ENCODE results near the gene SLC22A31. TPM values are rescaled to one million over a fixed set of nuclear protein-coding genes. Genes with fewer than 3 reads are reported as not detected.
A peak's percentile ranks its signal among the peaks of the same experiment; 100 is the strongest.

SLC22A31 gene
- total RNA-seq, 1 donor from 2014 or later: 1.7 TPM

DNA sequence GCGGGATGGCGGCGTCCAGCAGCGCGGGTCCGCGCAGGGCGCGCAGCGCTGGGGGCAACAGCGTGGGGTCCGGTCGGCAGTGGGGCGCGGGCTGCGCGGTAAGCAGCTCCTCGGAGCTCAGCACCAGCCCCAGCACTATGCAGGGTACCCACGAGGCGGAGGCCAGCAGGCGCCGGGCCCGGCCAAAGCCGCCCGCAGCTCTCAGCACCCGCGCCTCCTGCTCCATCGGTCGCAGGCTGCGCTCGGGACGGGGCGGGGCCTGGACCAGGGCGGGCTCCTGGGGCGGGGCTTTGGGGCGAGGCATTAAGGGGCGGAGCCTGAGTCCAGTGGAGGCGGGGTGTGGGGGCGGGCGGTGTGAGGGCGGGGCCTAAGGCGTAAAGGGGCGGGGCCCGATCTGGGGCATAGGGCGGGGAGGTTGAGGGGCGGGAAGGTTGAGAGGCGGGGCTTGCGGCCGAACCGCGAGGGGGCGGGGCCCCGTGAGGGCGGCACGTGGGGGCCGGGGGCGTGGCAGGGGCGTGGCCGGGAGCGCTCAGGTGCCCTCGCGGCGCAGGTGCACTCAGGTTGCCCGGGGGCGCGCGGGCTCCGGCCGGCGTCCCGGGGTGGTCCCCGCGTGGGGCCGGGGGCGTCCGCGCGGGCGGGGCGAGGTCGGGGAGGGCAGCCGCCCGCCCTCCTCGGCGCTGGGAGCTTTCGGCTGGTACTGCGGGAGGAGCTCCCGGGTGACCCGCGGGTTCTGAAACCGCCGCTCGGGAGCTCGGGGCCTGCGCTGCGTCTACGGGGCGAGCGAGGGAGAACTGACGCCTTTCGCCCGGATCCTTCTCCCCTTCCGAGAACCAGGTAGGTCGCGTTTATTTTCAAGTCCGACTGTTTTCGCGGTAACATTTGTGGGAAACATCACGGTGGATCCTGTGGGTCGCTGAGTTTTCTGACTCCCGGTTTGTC lies 1.4 kb upstream of the SLC22A31 start:
- TF ChIP-seq, protein P1, sequence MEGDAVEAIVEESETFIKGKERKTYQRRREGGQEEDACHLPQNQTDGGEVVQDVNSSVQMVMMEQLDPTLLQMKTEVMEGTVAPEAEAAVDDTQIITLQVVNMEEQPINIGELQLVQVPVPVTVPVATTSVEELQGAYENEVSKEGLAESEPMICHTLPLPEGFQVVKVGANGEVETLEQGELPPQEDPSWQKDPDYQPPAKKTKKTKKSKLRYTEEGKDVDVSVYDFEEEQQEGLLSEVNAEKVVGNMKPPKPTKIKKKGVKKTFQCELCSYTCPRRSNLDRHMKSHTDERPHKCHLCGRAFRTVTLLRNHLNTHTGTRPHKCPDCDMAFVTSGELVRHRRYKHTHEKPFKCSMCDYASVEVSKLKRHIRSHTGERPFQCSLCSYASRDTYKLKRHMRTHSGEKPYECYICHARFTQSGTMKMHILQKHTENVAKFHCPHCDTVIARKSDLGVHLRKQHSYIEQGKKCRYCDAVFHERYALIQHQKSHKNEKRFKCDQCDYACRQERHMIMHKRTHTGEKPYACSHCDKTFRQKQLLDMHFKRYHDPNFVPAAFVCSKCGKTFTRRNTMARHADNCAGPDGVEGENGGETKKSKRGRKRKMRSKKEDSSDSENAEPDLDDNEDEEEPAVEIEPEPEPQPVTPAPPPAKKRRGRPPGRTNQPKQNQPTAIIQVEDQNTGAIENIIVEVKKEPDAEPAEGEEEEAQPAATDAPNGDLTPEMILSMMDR (IDR thresholded peaks at IDR 0.05; ENCODE audit: unreplicated experiment): no peak
- Mint-ChIP-seq H3K4me3 (peak overlapping the region; percentile 57), H3K4me1 (peaks cover 3% of the 10 kb centered on the region), H3K27ac (no peak overlapping the region), H3K27me3 (ENCODE audit: low read depth) (peaks cover 73% of the 10 kb centered on the region), H3K9me3 (peaks cover 10% of the 10 kb centered on the region), H3K36me3 (peaks cover 6% of the 10 kb centered on the region)
- DNase-seq (ENCODE audit: low spot score in 2 of 2, unreplicated experiment in 2 of 2): peak; percentile 84 to 89

DNA sequence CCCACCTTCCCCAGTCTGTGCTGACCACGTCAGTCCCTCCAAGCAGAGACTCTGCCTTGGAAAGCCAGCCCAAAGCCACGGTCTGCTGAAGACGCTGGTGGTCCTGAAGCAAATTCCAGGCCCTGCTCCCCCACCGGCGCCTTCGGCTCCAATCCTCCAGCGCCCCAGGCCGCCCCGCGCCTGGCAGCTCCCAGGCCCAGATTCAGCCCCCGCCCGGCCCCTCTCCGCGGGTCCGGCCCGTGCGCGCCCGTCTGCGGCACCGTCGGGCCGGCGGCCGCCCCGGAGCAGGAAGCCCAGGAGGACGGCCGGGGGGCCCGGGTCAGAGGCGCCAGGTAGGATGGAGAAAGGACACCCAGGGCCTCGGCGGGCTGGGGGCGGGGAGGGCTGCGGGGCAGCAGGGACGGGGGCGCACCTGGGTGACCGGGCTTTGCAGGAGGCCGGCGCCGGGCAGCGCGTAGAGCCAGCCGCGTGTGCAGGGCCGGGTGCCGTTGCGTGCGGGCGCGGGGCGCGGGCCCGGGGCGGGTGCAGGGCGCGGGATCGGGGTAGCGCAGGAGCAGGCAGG lies 594 bp upstream of the SLC22A31 start:
- no peak for DNase-seq (ENCODE audit: low spot score in 2 of 2, unreplicated experiment in 2 of 2)
- peak overlapping the region; percentile 52 for H3K4me3 Mint-ChIP-seq
- peaks cover 66% of the 10 kb centered on the region for H3K27me3 Mint-ChIP-seq (ENCODE audit: low read depth)
- H3K9me3 Mint-ChIP-seq: peaks cover 10% of the 10 kb centered on the region
- H3K4me1 Mint-ChIP-seq: peaks cover 3% of the 10 kb centered on the region
- H3K36me3 Mint-ChIP-seq: peaks cover 6% of the 10 kb centered on the region
- no peak overlapping the region for H3K27ac Mint-ChIP-seq
- TF ChIP-seq, protein P1 (IDR thresholded peaks at IDR 0.05; ENCODE audit: unreplicated experiment): no peak

DNA sequence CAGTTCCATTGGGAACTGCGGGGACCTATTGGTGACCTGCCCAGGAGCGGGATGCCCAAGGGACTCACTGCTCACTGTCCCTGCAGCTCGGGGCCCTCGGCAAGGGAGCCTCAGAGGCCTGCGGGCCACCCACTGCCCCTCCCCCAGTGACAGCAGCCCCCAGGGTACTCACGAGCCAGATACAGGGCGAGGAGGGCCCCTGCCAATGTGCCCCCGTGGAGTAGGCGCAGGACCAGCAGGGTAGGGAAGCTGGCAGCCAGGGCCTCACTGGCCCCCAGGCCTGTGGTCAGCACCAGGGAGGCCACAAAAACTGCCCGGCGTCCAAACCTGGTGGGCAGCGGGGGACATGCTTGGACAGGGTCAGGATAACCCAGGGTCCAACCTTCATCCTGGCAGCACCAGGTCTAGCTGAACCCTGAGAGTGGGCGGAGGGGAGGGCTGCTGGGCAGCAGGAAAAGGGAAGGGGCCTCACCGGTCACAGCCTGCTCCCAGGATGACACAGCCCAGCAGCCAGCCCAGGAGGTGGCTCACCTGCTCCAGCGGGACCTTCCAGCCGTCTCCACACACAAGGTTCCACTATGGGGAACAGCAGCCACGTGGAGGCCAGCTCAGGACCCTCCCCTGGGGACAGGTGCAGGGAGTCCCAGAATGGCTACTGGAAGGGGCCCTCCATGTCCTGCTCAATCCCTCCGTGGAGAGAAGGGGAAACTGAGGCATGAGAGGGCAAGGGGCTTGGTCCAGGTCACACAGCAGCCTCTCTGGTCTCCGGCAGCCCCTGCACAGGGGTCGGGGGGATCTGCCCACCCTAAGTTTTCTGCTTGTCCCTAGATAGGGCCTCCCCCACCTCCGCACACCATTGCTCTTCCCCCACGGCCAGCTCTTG lies 855 bp downstream of the SLC22A31 start:
- H3K9me3 Mint-ChIP-seq: peaks cover 10% of the 10 kb centered on the region
- DNase-seq (ENCODE audit: low spot score in 2 of 2, unreplicated experiment in 2 of 2): no peak
- no peak overlapping the region for H3K27ac Mint-ChIP-seq
- H3K36me3 Mint-ChIP-seq: peaks cover 6% of the 10 kb centered on the region
- H3K27me3 Mint-ChIP-seq (ENCODE audit: low read depth): peaks cover 57% of the 10 kb centered on the region
- no peak overlapping the region for H3K4me3 Mint-ChIP-seq
- H3K4me1 Mint-ChIP-seq: peaks cover 3% of the 10 kb centered on the region
- TF ChIP-seq, protein P1 (IDR thresholded peaks at IDR 0.05; ENCODE audit: unreplicated experiment): no peak

DNA sequence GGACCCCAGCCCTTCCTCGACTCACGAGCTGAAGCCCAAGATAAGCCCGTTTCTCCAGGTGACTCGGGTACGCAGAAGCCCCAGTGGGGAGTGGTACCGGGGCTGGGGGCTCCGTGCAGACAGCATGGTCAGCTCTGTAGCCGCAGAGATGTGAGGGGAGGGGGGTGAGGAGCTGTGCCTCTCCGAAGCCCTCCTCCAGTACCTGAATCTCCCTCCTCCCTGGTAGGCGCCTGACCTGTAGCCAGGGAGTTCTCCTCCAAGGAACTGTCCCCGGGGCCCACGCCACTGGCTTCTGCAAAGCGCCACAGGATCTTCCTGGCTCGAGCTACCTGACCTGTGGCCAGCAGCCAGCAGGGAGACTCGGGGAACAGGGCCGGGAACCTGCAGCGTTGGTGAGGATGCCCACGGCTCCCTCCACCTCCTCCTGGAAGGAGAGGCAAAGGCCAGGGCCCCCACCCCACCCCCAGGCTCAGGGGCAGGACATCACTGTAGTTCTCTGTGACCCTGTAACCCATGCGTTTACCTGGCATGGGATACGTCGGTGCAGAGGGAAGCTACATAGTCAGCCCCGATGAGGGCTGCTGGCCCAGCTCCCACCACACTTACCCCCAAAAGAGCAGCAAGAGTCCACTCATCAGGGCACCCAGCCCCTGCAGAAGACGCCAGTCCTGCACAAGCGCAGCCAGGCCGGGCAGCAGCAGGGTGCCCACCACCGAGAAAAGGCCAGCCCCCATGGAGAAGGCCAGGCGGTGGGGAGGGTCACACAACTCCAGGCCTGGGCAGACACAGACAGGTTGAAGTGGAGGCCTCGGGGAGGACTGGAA lies 1.7 kb downstream of the SLC22A31 start:
- TF ChIP-seq, protein P1 (IDR thresholded peaks at IDR 0.05; ENCODE audit: unreplicated experiment): no peak
- H3K4me3 Mint-ChIP-seq: no peak overlapping the region
- DNase-seq (ENCODE audit: low spot score in 2 of 2, unreplicated experiment in 2 of 2): no peak
- peaks cover 48% of the 10 kb centered on the region for H3K27me3 Mint-ChIP-seq (ENCODE audit: low read depth)
- peaks cover 3% of the 10 kb centered on the region for H3K4me1 Mint-ChIP-seq
- H3K27ac Mint-ChIP-seq: no peak overlapping the region
- peaks cover 6% of the 10 kb centered on the region for H3K36me3 Mint-ChIP-seq
- H3K9me3 Mint-ChIP-seq: peaks cover 10% of the 10 kb centered on the region
